Left forelimb (tissue), 1 donor: ENCODE data around the gene SHOX.
A peak's percentile ranks its signal among the peaks of the same experiment; 100 is the strongest.
"Not testable (repeated sequence)": the region's sequence is repeated elsewhere in the genome, so short reads cannot be mapped to it uniquely, and the experiment has no call there.

Source experiments
- DNase-seq: peaks from one replicate; pipeline ENCODE4 v3.0.0-alpha.2; 2018; ENCODE audit warnings: low spot score

Gene SHOX

DNA sequence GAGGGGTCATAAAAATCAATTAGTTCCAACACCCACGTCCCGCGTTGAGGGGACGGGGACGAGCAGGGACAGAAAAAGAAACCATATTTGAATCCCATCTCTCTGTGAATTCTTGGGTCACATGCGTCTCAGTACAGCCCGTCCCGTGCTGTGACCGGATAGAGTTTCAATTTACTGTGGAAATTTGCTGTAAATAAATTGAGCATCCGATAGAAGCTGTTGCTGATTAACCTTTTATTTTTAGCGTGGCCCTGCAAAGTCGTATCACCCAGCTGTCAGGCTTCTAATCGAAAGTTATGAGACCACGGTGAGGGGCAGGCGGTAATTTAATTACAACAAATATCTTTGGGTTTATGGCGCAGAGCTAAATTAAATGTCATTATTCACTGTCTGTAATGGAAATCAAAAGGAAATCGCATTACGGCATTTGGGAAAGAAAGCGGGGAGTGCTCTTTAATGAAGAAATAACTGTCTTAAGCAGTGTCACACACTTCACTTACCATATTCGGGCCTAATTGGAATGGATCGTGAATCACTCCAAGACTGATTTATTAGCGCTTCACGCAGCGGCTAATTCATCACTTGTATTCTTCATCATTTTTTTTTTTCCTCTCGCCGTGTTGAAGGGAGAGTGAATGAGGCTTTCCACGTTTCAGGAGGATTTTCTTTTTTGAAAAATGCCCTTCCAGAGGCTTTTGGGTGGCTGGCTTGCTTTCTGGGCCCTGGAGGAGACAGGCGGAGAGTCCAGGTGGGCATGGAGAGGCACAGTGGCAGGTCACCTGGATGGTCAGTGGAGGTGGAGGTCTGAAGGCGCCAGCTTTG, 7.3 kb downstream of the SHOX start:
- DNase-seq: no peak

DNA sequence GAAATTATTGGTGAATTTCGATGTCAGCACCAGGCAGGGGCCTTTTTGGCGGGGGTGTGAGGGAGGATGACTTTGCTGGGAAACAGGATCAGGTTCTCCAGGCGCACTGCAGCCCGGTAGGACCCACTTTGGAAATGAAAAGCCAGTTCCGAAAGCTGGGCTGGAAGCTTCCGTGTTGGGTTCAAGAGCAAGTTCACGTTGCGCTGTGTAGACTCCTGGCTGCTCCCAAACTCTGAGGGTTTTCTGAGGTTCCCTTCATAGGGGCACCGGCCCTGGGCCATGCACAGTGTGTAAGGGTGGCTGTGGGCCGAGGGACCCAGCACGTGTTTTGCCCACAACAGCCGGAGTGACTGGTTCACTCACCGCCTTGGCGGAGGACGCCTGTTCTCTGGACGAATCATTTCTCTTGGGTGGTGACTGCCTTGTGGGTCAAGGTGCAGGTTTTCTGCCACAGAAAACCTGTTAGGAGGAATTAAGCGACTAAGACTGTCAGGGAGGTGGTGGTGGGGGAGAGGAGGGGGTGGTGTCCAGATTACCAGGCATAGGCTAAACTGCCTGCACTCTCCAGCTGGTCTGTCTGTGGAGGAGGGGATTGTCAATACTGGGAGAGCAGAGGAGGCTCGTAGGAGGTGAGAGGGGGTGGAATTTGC, 8.0 kb downstream of the SHOX start:
- DNase-seq: no peak

- no peak for DNase-seq
Measured at GRCh38 chrX:639151-639550, 8.6 kb downstream of the SHOX start.

DNA sequence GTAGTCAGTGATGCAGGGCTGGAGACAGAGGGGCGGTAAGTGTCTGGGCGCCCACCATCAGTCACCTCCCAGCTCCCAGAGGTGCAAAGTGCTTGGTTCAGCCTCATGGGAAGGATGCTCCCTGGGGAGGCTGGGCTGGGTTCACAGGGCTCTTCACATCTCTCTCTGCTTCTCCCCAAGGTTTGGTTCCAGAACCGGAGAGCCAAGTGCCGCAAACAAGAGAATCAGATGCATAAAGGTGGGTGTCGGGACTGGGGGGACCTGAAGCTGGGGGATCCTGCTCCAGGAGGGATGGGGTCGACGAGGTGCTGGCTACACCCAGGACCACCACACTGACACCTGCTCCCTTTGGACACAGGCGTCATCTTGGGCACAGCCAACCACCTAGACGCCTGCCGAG, 10.1 kb downstream of the SHOX start:
- no peak for DNase-seq

DNA sequence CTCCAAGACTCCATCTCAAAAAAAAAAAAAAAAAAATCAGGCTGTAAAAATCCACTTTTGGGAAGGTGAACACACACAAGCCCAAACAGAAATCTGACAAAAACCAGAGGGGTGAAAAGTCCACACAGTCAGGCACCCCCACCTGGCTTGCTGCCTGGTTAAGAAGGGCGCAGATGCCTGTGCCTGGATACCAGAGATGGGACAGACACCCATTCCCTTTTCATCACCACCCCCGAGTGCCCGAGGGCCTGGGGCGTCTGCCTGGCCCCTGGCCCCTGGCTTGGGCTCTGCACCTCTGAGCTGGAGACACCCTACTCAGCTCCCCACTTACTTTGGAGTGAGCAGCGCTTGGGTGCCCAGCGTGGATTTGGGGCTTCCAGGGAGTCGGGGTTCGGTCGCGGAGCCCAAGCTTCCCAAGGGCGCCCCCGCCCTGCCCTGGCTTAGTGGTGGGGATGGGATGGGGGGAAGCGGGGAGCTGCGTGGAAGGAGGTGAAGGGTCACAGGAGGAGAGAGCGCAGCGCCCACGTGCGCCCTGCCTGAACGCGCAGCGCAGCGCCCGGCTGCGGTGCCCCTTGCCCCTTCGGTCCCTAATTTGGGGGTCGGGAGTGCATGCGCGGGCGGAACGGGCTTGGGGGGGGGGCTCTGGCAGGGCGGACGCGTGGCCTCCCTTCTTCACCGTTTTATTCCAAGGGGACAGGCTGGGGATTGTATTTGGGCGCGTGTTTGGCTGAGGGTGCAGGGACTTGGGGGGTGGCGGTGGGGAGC, 11.3 kb downstream of the SHOX start:
- DNase-seq: no peak

- DNase-seq: no peak
Measured at GRCh38 chrX:642436-643240, 12.0 kb downstream of the SHOX start.

- DNase-seq: peak; percentile 69
Measured at GRCh38 chrX:643241-643595, 12.6 kb downstream of the SHOX start.

- peak; percentile 68 for DNase-seq
Measured at GRCh38 chrX:643911-644303, 13.3 kb downstream of the SHOX start.

DNA sequence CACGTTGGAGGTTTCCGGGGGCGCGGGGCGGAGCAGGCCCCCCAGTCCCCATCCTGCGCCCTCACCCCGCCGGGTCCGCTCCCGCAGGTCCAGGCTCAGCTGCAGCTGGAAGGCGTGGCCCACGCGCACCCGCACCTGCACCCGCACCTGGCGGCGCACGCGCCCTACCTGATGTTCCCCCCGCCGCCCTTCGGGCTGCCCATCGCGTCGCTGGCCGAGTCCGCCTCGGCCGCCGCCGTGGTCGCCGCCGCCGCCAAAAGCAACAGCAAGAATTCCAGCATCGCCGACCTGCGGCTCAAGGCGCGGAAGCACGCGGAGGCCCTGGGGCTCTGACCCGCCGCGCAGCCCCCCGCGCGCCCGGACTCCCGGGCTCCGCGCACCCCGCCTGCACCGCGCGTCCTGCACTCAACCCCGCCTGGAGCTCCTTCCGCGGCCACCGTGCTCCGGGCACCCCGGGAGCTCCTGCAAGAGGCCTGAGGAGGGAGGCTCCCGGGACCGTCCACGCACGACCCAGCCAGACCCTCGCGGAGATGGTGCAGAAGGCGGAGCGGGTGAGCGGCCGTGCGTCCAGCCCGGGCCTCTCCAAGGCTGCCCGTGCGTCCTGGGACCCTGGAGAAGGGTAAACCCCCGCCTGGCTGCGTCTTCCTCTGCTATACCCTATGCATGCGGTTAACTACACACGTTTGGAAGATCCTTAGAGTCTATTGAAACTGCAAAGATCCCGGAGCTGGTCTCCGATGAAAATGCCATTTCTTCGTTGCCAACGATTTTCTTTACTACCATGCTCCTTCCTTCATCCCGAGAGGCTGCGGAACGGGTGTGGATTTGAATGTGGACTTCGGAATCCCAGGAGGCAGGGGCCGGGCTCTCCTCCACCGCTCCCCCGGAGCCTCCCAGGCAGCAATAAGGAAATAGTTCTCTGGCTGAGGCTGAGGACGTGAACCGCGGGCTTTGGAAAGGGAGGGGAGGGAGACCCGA, 14.0 kb downstream of the SHOX start:
- no peak for DNase-seq

DNA sequence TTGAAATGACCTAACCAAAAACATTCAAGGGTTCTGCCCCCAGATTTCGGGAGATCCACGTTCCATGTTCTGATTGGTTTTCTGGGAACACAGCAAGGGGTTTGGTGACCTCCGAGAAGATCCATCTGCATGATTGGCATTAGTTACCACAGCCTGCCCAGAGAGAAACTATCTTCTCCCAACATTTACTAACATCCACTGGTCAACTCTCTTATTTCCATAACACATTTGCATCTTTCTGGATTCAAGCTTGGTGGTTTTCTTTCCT, 15.6 kb downstream of the SHOX start:
- DNase-seq: no peak

GRCh38 chrX:646796-647195, 16.2 kb downstream of the SHOX start:
- no peak for DNase-seq

DNA sequence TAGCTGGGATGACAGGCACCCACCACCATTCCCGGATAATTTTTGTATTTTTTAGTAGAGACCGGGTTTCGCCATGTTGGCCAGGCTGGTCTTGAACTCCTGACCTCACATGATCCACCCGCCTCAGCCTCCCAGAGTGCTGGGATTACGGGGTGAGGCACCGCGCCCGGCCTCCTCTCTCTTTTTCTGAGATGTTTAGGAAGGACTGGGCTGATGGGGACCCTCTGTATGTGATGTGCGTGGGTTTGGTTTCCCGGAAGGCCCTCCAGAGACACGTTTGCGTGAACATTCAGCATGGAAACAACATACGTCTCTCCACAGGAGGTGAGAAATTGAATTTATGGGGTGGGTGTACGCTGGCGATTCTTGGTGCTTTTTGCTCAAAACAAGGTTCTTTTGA, 18.6 kb downstream of the SHOX start:
- no peak for DNase-seq

DNA sequence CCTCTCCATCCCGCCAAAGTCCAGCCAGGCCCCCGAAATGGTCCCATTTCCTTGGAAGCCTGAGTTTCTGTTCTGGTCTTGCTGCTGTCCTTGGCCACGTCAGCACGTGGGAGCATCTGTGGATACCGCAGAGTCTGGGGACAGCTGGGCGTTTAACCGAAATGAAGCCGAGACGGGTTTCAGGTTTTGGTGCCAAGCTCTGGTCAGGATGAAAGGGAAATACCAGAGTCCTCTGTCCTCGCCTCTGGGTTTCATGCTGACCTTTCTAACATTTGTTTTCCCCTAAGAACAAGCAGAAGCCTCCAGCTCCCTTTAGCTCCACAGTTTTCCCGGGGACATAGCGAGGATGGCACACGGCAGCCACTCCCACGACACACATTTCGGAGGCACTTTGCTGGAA, 19.7 kb downstream of the SHOX start:
- DNase-seq: no peak

DNA sequence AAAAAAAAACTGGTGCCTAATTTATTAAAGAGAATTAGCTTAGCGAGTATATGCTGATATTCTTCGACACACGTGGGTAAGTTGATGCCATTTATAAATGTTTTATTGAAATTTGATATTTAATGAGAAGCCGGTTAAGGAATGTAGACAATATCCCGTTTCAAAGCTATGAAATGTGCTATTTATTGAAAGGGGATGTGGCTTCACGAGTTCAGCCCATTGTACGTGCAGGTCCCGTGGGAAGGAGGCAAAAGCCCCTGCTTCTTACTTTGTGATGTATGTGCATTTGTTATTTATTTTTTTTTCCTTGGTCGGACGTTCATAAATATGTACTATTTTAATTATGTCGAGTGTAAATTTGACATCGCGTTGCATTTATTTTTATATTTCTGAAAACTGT, 20.2 kb downstream of the SHOX start:
- DNase-seq: no peak

GRCh38 chrX:651922-652321, 21.3 kb downstream of the SHOX start:
- DNase-seq: not testable (repeated sequence)

DNA sequence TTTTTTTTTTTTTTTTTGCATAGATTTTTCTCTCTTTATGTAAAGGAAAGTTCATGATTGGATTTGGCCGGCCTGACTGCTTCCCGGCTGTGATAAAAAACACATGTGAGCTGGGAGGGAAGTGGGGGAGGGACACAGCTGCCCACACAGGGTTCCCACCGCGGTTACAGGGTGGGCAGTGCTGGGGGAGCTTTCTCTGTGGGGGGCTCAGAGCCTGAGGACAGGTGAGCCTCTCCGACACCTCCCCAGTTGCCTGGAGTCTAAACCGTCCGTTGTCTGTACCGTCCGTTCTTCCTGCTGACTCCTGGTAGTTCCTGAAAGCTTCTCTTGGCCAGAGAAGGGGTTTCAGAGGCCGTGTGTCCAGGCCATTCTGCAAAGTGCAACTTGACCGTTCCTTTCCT, 21.8 kb downstream of the SHOX start:
- DNase-seq: no peak

- no peak for DNase-seq
Measured at GRCh38 chrX:653306-653705, 22.7 kb downstream of the SHOX start.

- DNase-seq: no peak
Measured at GRCh38 chrX:661154-661553, 30.6 kb downstream of the SHOX start.

GRCh38 chrX:662126-662525, 31.5 kb downstream of the SHOX start:
- no peak for DNase-seq

- no peak for DNase-seq
Measured at GRCh38 chrX:663841-664240, 33.2 kb downstream of the SHOX start.
